Measurements from ENCODE around the gene POLH.

DNA sequence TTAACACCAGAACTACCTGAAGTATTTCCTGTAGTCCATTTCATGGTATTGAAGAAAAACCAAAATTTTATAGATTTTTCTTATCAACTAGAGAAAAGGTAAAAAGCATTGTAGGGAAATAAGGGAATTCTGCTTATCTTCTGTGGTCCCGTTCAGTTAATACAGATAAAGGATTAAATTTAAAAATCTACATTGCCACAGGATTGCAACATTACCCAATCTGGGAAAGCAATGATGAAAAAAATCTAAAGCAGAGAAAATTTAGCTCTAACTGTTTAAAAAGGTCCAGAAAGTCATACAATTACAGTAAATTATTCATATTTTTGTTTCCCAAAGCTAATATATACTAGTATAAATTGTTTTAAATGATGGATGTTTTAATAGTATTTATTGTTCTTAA is 18.0 kb downstream of the POLH start:
- TF ChIP-seq, protein P1, sequence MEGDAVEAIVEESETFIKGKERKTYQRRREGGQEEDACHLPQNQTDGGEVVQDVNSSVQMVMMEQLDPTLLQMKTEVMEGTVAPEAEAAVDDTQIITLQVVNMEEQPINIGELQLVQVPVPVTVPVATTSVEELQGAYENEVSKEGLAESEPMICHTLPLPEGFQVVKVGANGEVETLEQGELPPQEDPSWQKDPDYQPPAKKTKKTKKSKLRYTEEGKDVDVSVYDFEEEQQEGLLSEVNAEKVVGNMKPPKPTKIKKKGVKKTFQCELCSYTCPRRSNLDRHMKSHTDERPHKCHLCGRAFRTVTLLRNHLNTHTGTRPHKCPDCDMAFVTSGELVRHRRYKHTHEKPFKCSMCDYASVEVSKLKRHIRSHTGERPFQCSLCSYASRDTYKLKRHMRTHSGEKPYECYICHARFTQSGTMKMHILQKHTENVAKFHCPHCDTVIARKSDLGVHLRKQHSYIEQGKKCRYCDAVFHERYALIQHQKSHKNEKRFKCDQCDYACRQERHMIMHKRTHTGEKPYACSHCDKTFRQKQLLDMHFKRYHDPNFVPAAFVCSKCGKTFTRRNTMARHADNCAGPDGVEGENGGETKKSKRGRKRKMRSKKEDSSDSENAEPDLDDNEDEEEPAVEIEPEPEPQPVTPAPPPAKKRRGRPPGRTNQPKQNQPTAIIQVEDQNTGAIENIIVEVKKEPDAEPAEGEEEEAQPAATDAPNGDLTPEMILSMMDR (conservative IDR thresholded peaks at IDR 0.05; ENCODE audit: low read depth, low read length) = no peak
- TF ChIP-seq CEBPB (IDR thresholded peaks at IDR 0.05; ENCODE audit: low read depth, low read length) = peak; percentile 47
- TF ChIP-seq MAFK (IDR thresholded peaks at IDR 0.05; ENCODE audit: low read depth, low read length) = no peak
- TF ChIP-seq POLR2A (IDR thresholded peaks at IDR 0.05; ENCODE audit: low read depth, low read length) = no peak
- no peak for TF ChIP-seq CHD1 (IDR thresholded peaks at IDR 0.05; ENCODE audit: low read depth, low read length)
- TF ChIP-seq MAZ (IDR thresholded peaks at IDR 0.05; ENCODE audit: borderline replicate concordance, low read depth, low read length) = no peak
- no peak for TF ChIP-seq USF2 (IDR thresholded peaks at IDR 0.05; ENCODE audit: low read depth, low read length)
- no peak for TF ChIP-seq MXI1 (IDR thresholded peaks at IDR 0.05; ENCODE audit: borderline replicate concordance, low read depth, low read length)
- TF ChIP-seq RCOR1 (IDR thresholded peaks at IDR 0.05; ENCODE audit: insufficient replicate concordance, low read length) = no peak
- TF ChIP-seq RFX5 (IDR thresholded peaks at IDR 0.05; ENCODE audit: low read depth, low read length) = no peak
- TF ChIP-seq RAD21 (IDR thresholded peaks at IDR 0.05; ENCODE audit: low read length) = no peak
